GM13976 (cell line): ENCODE results near the gene PARD6B.

ENCODE experiments used
- DNase-seq: peaks from one replicate; pipeline ENCODE4 v3.0.0; 2012; ENCODE audit warnings: low spot score
- CTCF ChIP-seq: IDR thresholded peaks from 2 replicates; pipeline ENCODE4 v1.5.1; 2012; ENCODE audit warnings: borderline replicate concordance, mild to moderate bottlenecking; ENCODE audit not compliant: insufficient read depth; ENCODE audit errors: extremely low read depth, missing control alignments, control extremely low read depth
- in situ Hi-C: fragments of 300-500 bp; cut with MboI; formaldehyde crosslinking; loops from one replicate; pipeline ENCODE4 v1.12.0; 2022; ENCODE audit warnings: low sequenced_read_pairs, mixed read lengths, inconsistent platforms; ENCODE audit not compliant: unreplicated experiment

The PARD6B gene

GRCh38 chr20:50731055-50731929 is at the start of gene PARD6B:
Gene PARD6B, plus strand, starts transcription at chr20:50731580. Its CDS starts 207 bp downstream, at chr20:50731787.
- peak; percentile 100 for DNase-seq
- in situ Hi-C loops = no loop called here
- TF ChIP-seq CTCF = no peak

- DNase-seq = no peak
- no peak for TF ChIP-seq CTCF
- in situ Hi-C loops = no loop called here
Measured at GRCh38 chr20:50682065-50682464, 49.3 kb upstream of the PARD6B start.

GRCh38 chr20:50682947-50683530 is 48.3 kb upstream of the PARD6B start:
- DNase-seq = no peak
- TF ChIP-seq CTCF = no peak
- in situ Hi-C loops = no loop called here

- no peak for TF ChIP-seq CTCF
- in situ Hi-C loops = no loop called here
- no peak for DNase-seq
Measured at GRCh38 chr20:50683570-50683969, 47.8 kb upstream of the PARD6B start.

GRCh38 chr20:50686821-50687220 is 44.6 kb upstream of the PARD6B start:
- TF ChIP-seq CTCF = no peak
- DNase-seq = no peak
- in situ Hi-C loops = no loop called here

GRCh38 chr20:50688256-50688975 is 43.0 kb upstream of the PARD6B start:
- no peak for DNase-seq
- no peak for TF ChIP-seq CTCF
- in situ Hi-C loops = no loop called here
